Transverse colon (tissue), 4 donors: ENCODE measurements around the gene AGTPBP1. TPM values are rescaled to one million over a fixed set of nuclear protein-coding genes. Genes with fewer than 3 reads are reported as not detected.

ENCODE experiments used
- DNase-seq: peaks from one replicate; pipeline ENCODE4 v3.0.0-alpha.2; 2019
- H3K27ac ChIP-seq, 4 donors: fragments of 200-600 bp; sonication (generic); 2 replicates each; pipeline ENCODE4 v1.5.1; 2016 to 2018; ENCODE audit warnings: inconsistent platforms in 4 of 4
- H3K27me3 ChIP-seq: fragments of 200-600 bp; sonication (generic); 2 replicates; pipeline ENCODE4 v1.5.1; 2017; ENCODE audit warnings: inconsistent platforms
- H3K36me3 ChIP-seq, 4 donors: fragments of 200-600 bp; sonication (generic); 2 replicates each; pipeline ENCODE4 v1.5.1; 2017 to 2019; ENCODE audit warnings: inconsistent platforms in 4 of 4
- H3K4me1 ChIP-seq, 4 donors: fragments of 200-600 bp; sonication (generic); 2 replicates each; pipeline ENCODE4 v1.5.1; 2017 to 2020; ENCODE audit warnings: inconsistent platforms in 4 of 4
- H3K4me3 ChIP-seq, 4 donors: fragments of 200-600 bp; sonication (generic); 1 replicate in 1 of 4; 2 replicates in 3 of 4; pipeline versions ENCODE4 v1.5.1 to v1.6.1; 2017 to 2019; ENCODE audit warnings: inconsistent platforms in 4 of 4
- H3K9me3 ChIP-seq, 2 donors: fragments of 200-600 bp; sonication (generic); 2 replicates each; pipeline ENCODE4 v1.5.1; 2017 to 2019; ENCODE audit warnings: inconsistent platforms in 2 of 2
- CTCF ChIP-seq, 5 experiments: fragments of 200-600 bp in 3 of 5; fragments of 450-650 bp in 2 of 5; sonication (generic) in 3 of 5; IDR thresholded peaks; 1 replicate in 2 of 5; 2 replicates in 3 of 5; pipeline ENCODE4 v1.5.1; 2016 to 2017; ENCODE audit warnings: antibody characterized with exemption in 5 of 5, inconsistent platforms in 3 of 5, mild to moderate bottlenecking in 2 of 5, moderate library complexity in 1 of 5
- EP300 ChIP-seq: sonication (generic); formaldehyde crosslinking; IDR thresholded peaks from one replicate; pipeline ENCODE4 v1.6.1; 2017; ENCODE audit warnings: antibody characterized with exemption, low read depth
- POLR2A ChIP-seq: fragments of 450-650 bp; IDR thresholded peaks from one replicate; pipeline ENCODE4 v1.6.1; 2016; ENCODE audit warnings: antibody characterized with exemption, mild to moderate bottlenecking, moderate library complexity
- POLR2AphosphoS5 ChIP-seq, 3 donors: sonication (generic); formaldehyde crosslinking; IDR thresholded peaks; one replicate each; pipeline ENCODE4 v1.6.1; 2016; ENCODE audit warnings: antibody characterized with exemption in 3 of 3
- WGBS, 2 donors: methylation state at CpG; one replicate each; pipeline ENCODE4 v1.1.5; 2018; ENCODE audit warnings: low coverage in 1 of 2; 5-methylcytosine and 5-hydroxymethylcytosine counted together
- in situ Hi-C, 4 donors: fragments of 200-750 bp; cut with MboI; loops; one replicate each; pipeline versions ENCODE4 v1.15.0 to v1.15.1; 2017; ENCODE audit warnings: low sequenced_read_pairs in 3 of 4, low pct_ligation_motif_present in 1 of 4, low pct_unique_long_range_greater_than_20kb in 1 of 4
- intact Hi-C: fragments of 100-400 bp; cut with DNase I; formaldehyde crosslinking; loops from one replicate; pipeline ENCODE4 v1.15.1; 2023; ENCODE audit warnings: low total_unique reads
- total RNA-seq, 4 donors: library from RNA; depleted of rRNA; stranded (reverse); fragments of >200 nt; gene quantifications; one replicate each; pipeline ENCODE4 v1.1.0, GENCODE V29; 2016

Gene AGTPBP1
- total RNA-seq, 4 donors from 2014 or later: 4.1 to 21.0 (median 15.4) TPM

GRCh38 chr9:85543196-85543595 lies 198.6 kb downstream of the AGTPBP1 start:
- Histone ChIP-seq H3K36me3 (no peaks in the 10 kb centered on the region), H3K4me1 (peaks cover 0 to 8% (median 0%) of the 10 kb centered on the region in 4 donors), H3K9me3 (no peaks in the 10 kb centered on the region), H3K27ac (no peak overlapping the region), H3K27me3 (no peaks in the 10 kb centered on the region), H3K4me3 (no peak overlapping the region)
- in situ Hi-C loops: no loop called here
- TF ChIP-seq CTCF (IDR thresholded peaks at IDR 0.05) (no peak), EP300 (no peak), POLR2A (no peak), POLR2AphosphoS5 (IDR thresholded peaks at IDR 0.05) (no peak)
- DNase-seq: no peak
- intact Hi-C loops: no loop called here
- 95% methylated on average over 1 of the region's 1 CpG; no CpG with 5 or more reads in 1 of the 2 donors for WGBS, 2 donors

GRCh38 chr9:85541876-85542275 lies 199.9 kb downstream of the AGTPBP1 start:
- Histone ChIP-seq H3K9me3 (no peaks in the 10 kb centered on the region), H3K27ac (no peak overlapping the region), H3K27me3 (no peaks in the 10 kb centered on the region), H3K4me3 (no peak overlapping the region), H3K4me1 (no peaks in the 10 kb centered on the region), H3K36me3 (no peaks in the 10 kb centered on the region)
- WGBS, 2 donors: 56 to 66% methylated on average over 4 of the region's 4 CpGs
- no peak for TF ChIP-seq POLR2AphosphoS5 (IDR thresholded peaks at IDR 0.05)
- no peak for TF ChIP-seq CTCF (IDR thresholded peaks at IDR 0.05)
- intact Hi-C loops: no loop called here
- DNase-seq: no peak
- in situ Hi-C loops: no loop called here

- in situ Hi-C loops (no loop called here), intact Hi-C loops (no loop called here)
- Histone ChIP-seq H3K4me1 (no peaks in the 10 kb centered on the region), H3K27ac (no peak overlapping the region), H3K27me3 (no peaks in the 10 kb centered on the region), H3K4me3 (no peak overlapping the region), H3K9me3 (no peaks in the 10 kb centered on the region), H3K36me3 (no peaks in the 10 kb centered on the region)
- 80 to 100% methylated on average over 3 to 6 of the region's 6 CpGs for WGBS, 2 donors
- no peak for DNase-seq
- TF ChIP-seq POLR2A (no peak), EP300 (no peak), CTCF (IDR thresholded peaks at IDR 0.05) (no peak), POLR2AphosphoS5 (IDR thresholded peaks at IDR 0.05) (no peak)
Observed at GRCh38 chr9:85536514-85536913, 205.2 kb downstream of the AGTPBP1 start.

- DNase-seq: no peak
- TF ChIP-seq CTCF (IDR thresholded peaks at IDR 0.05) (no peak), POLR2AphosphoS5 (IDR thresholded peaks at IDR 0.05) (no peak), EP300 (no peak), POLR2A (no peak)
- Histone ChIP-seq H3K27ac (no peak overlapping the region), H3K4me3 (no peak overlapping the region), H3K9me3 (no peaks in the 10 kb centered on the region), H3K36me3 (no peaks in the 10 kb centered on the region), H3K4me1 (no peaks in the 10 kb centered on the region), H3K27me3 (no peaks in the 10 kb centered on the region)
- intact Hi-C loops (no loop called here), in situ Hi-C loops (no loop called here)
- WGBS, 2 donors: 56 to 76% methylated on average over 2 of the region's 2 CpGs
Observed at GRCh38 chr9:85536076-85536475, 205.7 kb downstream of the AGTPBP1 start.
